ELR (cell line): ENCODE data around the gene MTHFD2.
"Not testable (repeated sequence)": the region's sequence is repeated elsewhere in the genome, so short reads cannot be mapped to it uniquely, and the experiment has no call there.

Source experiments
- DNase-seq: peaks from one replicate; pipeline ENCODE4 v3.0.0-alpha.2; 2015; ENCODE audit warnings: low read depth

Gene MTHFD2

GRCh38 chr2:74198023-74198460, 373 bp upstream of the MTHFD2 start:
- no peak for DNase-seq

DNA sequence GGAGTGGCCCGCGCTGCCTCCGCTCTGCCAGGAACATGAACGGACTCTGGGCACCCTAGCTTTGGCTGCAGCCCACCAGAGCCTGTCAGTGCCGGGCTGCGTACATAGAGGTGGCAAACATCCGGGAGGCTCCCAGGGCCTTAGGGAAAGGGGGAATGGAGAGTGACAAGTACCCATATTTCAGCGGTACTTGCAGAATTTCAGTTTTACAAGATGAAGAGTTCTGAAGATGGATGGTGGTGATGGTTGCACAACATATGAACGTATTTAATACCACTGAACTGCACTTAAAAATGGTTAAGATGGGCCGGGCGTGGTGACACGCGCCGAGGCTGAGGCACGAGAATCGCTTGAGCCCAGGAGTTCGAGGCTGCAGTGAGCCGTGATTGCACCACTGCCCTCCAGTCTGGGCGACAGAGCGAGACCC, 873 bp downstream of the MTHFD2 start:
- no peak for DNase-seq

GRCh38 chr2:74199871-74200305, 1.5 kb downstream of the MTHFD2 start:
- no peak for DNase-seq

GRCh38 chr2:74201196-74201595, 2.8 kb downstream of the MTHFD2 start:
- no peak for DNase-seq

DNA sequence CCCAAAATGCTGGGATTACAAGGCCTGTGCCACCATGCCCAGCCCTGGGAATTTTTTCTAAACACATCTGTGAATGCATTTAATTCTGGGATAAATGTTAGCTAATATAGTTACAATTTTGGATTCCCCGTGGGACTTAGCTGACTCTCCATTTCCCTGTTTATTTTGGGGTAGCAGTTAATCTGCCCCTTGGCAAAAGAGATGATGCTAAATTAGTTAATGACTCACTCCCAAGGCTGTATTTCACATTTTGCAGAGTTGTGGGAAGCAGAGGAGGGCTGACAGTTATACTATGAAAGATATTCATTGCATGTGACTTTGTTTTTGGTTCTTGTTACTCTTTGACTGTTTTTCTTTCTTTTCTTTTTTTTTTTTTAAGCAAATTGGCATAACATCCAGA, 3.2 kb downstream of the MTHFD2 start:
- peak; percentile 49 for DNase-seq

- no peak for DNase-seq
These were observed 6.0 kb downstream of the MTHFD2 start for GRCh38 chr2:74204436-74204835.

DNA sequence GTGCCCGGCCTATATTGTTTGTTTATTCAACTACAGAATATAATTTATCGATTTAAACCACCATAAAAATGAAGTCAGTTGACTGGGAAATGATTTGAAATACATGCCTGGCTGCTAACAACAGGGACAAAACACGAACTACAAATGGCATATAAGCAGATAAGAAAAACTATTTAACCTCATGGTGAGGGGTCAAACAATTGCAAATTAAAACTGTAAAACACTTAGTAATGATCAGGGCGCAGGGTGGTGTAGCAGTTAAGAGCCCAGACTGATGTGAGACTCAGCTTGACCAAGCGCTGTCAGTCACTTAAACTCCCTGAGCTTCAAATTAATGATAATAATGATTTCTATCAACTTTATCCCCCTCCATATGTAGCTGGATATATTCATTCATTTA, 6.7 kb downstream of the MTHFD2 start:
- DNase-seq, result no peak

- no peak for DNase-seq
These were observed 7.2 kb downstream of the MTHFD2 start for GRCh38 chr2:74205596-74205995.

GRCh38 chr2:74206180-74206688, 7.8 kb downstream of the MTHFD2 start:
- peak; percentile 75 for DNase-seq

- DNase-seq, result no peak
These were observed 14.4 kb downstream of the MTHFD2 start for GRCh38 chr2:74212702-74213410.

DNA sequence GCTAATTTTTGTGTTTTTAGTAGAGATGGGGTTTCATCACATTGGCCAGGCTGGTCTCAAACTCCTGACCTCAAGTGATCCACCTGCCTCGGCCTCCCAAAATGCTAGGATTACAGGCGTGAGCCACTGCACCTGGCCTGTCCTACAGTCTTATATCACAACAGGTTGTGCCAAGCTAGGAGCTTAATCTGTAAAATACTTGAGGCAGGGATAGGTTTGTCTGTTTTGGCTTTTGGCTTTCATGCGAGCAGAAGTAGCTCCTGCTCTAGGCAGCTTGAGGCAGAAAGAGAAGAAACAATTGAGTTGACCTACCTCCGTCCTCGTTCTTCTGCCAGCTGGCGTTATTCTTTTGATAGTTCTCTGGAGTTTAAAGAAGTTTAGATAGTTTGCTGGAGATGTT, 17.4 kb downstream of the MTHFD2 start:
- not testable (repeated sequence) for DNase-seq

- no peak for DNase-seq
These were observed 18.2 kb downstream of the MTHFD2 start for GRCh38 chr2:74216642-74217041.

DNA sequence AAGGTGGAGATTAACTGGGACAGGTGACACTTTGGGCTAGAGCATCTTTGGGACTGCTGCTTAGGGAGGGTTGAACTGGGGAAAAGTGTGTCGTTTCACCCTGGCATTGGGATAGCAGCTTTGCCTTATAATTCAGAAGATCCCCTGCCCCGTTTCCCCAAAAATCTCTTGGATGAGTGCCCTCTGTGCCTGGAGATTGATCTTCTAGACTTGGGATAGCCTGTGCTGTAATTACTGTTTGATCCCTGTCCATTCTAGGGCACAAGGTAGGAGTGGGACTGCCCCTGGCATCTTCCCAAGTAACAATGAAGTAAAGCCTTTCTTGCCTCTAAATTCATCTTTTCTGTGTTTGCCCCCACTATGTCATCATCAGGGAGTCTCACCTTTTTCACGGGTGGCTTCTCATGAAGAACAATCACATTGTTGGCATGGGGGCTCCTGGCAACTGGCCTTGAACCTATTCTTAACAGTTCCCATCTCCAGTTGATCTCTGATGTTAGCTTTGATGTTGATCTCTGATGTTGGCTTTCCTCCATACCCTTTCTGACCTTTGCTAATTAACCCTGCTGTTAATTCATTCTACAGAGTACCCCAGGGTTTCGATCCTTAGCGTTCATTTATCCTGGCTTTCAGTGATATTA, 21.6 kb downstream of the MTHFD2 start:
- no peak for DNase-seq

GRCh38 chr2:74221091-74221490, 22.7 kb downstream of the MTHFD2 start:
- no peak for DNase-seq

GRCh38 chr2:74221604-74222299, 23.3 kb downstream of the MTHFD2 start:
- DNase-seq, result no peak

- no peak for DNase-seq
These were observed 23.9 kb downstream of the MTHFD2 start for GRCh38 chr2:74222300-74222650.

GRCh38 chr2:74223941-74224770, 25.7 kb downstream of the MTHFD2 start:
- DNase-seq, result peak; percentile 48

- DNase-seq, result no peak
These were observed 27.5 kb downstream of the MTHFD2 start for GRCh38 chr2:74225698-74226459.

- DNase-seq, result no peak
These were observed 28.3 kb downstream of the MTHFD2 start for GRCh38 chr2:74226648-74227213.

DNA sequence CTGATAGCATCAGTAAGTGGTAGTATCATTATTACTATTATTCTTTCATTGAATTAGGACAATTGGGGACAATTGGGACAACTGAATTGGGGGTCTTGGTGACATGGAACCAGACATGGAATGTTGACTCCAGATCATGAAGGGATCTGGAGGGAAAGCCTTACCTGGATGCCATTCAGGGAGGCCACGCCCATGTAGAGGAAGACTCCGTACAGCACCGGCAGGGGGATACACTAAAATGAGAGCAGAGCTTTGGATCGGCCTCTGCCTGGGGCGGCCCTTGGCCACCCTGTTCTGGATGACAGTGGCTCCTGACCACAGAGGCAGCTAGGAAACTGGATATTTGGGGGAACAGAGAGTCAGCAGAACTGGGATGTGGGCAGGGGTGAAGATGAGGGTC, 29.2 kb downstream of the MTHFD2 start:
- DNase-seq, result no peak

GRCh38 chr2:74228772-74229171, 30.4 kb downstream of the MTHFD2 start:
- DNase-seq, result no peak
